HG03025 (cell line): ENCODE measurements around the gene PDP2.

Source experiments
- ATAC-seq: cut with Tn5 transposase; IDR thresholded peaks from one replicate; pipeline ENCODE4 v1.9.1; 2021; ENCODE audit warnings: mild to moderate bottlenecking, moderate library complexity; ENCODE audit not compliant: unreplicated experiment, low FRiP score

The PDP2 gene

DNA sequence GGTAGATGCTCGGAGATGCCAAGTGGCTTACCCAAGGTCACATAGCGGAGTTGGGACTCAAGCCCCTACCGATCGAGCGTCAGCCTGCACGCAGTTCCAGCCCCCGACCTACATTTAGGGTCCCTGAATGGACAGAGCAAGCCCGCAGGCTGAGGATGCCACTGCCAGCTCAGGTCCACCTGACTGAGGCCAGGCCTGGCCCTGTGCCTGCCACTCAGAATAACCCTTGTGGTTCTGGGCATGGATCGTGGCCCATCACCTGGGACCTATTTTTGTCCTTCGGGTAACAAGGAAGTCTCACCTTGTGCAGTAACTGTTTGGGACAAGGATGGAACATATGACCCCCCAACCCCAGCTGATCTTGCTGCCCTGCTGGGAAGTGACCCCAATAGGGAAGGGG is 21.3 kb downstream of the PDP2 start:
- no peak for ATAC-seq

DNA sequence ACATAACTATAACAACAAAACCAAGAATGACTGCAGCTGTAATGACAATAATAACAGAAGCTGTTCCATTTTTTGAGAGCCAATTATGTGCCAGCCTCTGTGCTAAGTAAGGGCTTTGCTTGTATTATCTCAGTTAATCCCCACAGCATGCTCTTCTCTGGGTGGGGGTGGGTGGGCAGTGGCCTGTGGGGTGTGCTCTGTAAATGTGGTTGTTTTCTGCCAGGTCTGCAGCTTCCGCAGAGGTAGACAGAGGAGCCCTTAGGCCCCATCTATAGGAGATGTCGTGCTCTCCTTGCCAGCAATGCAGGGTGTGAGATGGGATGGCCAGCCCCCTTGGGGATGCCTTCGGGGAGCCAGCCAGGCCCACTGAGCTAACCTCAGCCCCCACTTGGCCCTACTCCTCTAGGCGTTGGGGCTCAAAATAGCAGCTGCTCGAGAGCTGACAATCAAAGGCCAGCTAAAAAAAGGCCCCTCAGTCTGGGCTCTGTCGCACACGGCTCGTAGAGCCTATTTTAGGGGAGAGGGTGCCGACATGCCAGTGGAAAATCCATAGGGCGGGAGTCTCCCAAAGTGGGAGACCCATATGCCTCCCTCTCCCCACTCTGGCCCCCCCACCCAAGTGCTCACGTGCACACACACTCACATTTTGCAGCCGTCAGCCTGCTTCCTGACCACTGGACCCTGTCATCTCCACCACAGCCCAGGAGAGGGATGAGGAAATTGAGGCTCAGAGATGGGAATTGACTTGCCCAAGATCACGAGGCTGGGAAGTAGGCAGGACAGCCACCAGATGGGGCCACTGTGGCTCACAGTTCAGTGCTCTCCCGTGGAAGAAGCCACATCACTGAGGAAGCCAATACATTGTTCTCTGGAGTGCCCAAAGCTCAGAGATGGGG is 22.6 kb downstream of the PDP2 start:
- no peak for ATAC-seq

DNA sequence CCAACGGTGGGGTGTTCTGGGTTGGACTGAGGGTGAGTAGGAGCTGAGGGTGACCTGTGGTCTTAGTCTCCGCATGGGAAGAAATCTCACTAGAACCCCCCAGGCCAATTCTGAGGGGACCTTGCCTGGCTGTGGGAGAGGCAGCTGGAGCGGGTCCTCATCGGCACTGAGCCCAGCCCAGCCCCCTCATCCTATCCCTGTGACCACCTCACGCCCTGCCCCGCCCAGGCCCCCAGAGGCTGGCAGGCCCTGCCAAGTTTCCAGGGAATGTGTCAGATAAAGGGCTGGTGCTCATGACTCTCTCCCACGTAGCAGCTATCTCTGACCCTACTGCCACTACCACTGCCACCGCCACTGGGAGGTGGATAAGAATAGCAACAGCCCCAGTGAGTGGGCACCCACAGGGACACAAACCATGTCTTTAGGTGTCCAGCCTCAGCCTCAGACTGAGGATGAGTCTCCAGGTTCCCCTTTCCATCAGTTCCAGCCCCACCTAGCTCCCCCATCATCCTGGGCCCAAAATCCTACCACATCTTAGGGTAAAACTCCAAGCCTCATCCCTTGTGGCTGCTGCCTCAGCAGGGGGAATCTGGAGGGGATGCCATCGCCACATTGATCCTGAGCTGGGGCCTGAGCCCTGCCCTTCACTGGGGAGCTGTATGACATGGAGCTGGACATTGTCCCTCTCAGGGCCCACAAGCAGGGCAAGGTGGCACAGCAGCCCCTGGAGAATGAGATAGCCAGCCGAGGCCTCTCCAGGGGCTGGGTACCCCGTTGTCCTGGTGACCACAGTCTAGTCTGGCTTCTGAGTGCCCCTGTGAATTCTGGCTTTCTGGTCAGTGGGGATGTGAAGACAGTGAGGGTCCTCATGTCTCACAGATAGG is 23.5 kb downstream of the PDP2 start:
- no peak for ATAC-seq

DNA sequence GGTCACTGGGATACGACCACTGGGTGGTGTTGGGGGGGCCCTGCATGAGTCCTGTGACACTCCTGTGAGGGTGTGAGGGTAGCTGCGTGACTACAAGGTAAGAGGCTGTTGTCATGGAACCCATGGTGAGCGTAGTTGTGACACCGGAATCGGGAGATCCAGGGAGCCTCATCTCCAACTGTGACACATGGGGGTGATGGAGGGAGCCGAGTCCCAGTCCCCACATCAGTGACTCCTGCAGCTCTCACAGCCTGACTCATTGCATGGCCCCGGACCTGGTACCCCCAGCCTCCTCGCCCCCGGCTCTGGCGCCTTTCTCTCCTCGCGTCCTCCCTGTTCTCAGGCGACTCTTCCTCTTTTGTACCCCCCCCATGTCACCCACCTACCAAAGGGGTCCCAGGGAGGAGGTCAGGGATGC is 24.1 kb downstream of the PDP2 start:
- no peak for ATAC-seq

DNA sequence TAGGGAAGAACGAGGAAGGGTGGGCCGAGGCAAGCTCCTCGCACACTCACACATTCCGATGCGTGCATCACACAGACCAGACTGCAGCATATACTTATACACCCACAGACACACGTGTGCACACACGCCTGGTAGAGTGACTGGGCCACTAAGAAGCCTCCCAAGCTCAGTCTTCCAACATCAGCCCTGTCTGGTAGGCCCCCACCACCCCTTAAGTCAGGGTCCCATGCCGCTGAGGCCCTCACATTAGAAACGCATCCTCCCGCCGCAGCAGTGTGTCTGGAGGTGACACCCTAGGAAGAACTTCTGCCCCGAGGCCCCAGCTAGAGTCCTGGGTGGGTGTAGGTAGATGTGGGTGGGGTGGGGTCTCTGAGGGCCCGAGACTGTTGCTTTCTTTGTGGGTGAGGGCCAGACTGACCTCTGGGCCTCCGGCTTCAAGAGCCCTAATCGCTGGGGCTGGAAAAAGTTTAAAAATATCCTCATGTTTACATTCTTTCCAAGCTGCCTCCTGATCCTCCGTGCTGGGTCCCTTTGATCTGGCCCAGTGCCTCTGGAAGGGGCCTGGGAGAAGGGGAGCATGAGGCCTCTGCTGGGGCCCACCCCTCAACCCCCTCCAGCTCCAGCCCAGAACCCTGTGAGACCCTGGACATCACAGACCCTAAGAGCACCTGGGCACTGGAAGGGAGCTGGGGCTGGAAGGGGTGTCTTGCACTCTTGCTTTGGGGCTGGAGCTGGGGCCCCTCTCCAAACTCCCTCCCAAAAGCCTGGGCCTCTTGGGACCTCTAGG is 24.7 kb downstream of the PDP2 start:
- ATAC-seq = no peak

DNA sequence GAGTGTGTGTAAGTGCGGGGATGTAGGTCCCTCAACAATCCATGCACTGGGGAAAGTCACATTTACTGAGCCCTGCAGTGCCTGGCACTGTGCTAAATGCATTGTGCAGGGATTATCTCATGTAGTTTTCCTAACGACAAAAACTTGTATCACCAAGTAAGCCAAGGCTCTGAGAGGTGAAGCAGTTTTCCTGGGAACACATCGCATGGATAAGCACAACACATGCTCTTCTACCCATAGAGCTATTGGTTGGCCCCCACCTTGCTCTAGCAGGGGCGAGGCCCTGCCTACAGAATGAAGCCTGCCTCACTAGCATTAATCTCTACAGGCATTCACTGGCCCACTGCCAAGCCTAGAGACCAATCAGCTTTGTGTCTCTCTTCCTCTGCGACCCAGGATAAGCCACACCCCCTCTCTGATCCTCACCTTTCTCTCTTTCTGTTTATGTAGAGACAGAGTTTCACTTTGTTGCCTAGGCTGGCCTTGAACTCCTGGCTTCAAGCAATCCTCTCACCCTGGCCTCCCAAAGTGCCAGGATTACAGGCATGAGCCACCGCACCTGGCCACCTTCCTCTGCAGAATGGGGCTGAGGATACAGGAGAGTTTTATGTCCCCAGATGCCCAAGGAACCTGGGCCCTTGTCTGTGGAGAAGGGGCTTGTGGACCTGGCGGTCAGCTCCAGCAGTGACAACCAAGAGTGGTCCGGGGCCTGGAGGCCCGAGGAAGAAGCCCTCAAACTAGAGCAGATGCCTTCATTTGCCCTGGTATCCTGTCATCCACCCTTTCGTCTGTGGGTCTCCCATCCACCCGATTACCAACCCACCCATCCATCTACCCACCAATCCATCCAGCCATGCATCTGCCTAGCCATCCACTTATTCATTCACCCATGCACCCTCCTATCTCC is 25.6 kb downstream of the PDP2 start:
- ATAC-seq = no peak

DNA sequence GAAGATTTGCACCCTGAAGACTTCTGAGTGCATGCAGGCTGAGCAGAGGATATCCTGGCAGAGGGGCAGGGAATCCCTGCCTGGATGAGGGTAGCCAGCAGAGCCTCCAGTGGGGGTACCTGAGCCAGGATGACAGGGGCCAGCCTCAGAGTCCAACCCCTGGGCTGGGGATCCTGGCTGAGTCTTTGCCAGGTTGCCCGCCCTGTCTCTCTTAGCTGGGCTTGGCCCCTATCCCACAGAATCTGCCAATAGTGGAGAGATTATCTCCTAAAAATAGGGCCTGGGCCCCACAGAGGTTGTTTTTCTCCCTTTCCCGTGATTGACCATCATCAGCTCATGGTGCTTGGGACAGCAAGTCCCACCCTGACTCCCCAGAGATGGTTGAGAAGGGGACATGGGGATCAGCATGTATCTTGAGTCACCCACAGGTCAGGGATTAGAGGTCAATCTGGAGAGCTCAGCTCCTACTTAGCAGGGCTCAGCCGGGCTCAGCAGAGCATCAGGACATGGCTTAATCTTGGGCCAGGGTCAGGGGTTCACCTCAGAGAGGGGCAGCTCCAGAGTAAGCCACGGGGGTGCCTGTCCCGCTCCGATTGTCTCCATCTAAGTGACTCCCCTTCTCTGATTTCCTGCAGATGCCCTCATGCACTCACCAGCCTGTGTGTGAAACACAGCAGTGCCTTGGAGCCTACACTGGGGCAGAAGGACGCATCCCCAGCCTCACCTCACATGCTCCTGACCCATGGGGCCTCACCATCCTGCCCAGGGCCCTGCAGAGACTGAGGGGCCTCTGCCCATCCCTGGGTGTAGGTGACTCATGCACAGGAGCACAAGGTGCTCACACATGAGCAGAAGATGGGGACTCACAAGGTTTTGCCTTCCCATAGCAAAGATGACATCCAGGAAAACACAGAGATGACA is 26.9 kb downstream of the PDP2 start:
- no peak for ATAC-seq

DNA sequence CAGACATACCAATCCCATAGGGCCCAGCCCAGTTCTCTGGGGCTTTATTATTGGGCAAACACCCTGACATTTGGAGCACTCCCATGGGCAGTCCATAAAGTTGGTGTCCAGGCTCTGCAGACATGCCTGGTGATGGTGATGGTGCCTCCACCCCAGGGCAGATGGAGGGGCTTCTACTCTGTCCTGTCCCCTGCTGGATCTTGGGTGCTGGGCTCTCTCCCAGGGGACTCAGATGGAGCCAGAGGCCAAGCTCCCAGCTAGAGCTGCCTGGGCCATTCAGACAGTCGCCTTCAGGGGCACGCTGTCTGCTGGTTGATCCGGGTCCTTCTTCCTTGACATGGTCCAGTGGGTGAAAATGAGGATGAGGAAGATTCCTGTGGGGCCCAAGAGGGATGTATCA is 27.8 kb downstream of the PDP2 start:
- ATAC-seq = no peak

DNA sequence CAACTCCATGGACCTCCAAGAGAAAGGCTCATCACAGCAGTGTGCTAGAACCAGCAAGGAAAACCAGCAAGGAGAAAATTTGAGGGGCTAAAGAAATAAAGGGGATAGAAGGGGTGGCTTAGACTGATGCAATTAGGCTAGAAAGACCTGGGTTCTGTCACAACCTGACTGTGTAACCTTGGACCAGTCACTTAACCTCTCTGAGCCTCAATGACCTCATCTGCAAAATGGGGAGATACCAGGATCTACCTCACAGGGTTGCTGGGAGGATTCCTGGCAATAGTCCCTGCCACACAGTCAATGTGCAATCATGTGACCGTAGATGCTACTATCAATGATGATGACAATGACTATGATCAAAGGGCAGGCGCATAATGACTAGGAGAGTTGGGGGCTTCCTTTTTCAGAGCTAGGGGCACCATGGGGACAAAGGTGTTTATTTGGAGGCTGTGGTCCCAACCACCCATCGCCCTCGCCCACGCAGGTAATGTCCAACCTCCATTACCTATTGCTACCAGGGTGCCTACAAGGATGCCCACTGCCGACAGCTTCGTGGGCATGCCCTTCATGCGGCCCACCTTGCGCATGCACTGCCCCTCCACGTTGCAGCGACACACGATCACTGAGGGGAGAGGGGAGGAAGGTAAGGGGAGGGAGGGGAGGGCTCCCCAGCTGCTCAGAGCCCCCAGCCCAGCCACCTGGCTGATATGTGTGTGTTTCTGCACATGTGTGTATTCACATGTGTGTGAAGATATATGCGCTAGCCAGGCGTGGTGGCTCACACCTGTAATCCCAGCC is 28.6 kb downstream of the PDP2 start:
- ATAC-seq = no peak

DNA sequence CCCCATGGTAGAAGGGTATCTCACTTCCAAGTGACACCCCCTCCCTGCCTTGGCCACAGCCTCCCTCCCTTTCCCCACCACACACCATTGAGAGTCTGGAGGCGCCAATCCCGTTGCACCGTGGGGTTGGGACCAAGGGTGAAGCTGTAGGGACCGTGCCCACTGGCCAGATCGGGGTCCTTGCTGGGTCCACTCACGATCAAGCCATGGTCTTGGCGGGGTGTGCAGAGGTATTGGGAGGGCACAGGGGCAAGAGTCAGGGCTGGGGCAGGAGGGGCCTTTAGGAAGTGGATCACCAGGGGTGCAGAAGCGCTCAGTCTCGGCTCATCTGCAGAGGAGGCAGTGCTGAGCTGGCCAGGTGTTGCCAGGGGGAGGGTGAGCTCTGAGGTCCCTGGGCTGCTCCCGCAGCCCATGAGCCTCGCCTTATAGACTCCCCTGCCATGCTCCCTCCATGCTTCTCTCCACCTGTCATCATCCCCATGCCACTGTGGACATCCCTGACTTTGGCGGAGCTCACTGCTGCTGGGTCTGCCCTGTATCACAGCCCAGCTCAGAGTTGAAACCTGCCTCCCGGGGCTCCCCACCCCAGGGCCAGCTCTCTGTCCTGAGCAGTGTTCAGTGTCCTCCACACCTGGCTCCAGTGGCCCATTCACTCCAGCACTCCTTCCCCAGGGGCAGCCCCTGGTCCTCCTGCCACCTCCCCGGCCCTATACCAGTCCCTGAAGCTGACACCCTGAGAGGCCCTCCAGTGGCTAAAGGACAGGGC is 30.0 kb downstream of the PDP2 start:
- ATAC-seq = no peak

DNA sequence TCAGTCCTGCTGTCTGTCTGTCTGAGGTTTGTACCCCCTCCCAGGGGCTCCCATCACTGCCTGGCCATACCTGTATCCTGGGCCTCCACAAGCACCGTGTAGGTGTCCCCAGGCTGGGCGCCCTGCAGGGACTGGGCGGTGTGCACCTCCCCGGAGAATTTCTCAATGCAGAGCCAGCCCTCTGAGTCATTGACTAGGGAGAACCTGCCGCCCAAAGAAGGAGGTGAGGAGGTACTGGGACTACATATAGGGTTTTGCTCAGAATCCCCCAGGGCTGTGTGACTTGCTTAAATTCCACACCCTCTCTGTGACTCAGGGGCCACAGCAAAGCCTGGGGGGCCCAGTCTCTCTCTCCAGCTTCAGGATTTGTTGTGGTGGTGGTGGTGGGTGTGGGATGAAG is 30.8 kb downstream of the PDP2 start:
- no peak for ATAC-seq

DNA sequence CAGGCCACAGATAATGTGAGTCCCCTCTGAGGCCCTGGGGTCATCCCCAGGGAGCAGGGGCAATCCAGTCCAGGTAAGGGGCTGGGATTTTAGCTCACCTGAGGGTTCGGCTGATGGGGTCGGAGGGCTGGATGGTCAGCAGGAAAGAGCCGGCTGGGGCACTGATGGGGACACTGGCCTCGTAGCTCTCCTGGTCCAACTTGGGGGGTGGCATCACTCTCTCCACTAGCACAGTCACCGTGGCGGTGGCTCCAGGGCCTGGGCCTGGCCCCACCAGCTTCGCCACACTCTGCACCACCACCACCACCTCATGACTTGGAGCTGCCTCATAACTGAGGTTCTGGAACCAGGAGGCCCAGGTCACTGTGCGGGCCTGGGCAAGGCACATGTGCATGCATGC is 31.5 kb downstream of the PDP2 start:
- no peak for ATAC-seq

DNA sequence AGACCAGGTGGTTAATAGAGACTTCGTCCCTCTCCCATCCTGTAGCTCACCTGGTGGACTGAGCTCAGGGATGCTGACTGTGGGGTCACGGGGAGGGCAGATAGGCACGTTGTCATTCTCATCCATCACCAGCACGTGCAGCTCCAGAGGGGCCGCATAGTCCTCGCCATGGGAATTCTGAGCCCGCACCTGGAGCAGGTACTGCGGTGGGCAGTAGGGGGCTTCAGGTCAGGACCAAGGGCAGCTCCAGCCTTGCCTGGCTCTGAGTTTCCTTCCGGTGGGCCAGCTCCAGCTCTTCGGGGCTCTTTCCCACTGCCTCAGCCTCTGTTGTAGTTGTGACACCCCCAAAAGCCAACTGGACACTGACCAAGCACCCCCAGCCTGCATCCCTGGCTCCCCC is 32.8 kb downstream of the PDP2 start:
- ATAC-seq = no peak

DNA sequence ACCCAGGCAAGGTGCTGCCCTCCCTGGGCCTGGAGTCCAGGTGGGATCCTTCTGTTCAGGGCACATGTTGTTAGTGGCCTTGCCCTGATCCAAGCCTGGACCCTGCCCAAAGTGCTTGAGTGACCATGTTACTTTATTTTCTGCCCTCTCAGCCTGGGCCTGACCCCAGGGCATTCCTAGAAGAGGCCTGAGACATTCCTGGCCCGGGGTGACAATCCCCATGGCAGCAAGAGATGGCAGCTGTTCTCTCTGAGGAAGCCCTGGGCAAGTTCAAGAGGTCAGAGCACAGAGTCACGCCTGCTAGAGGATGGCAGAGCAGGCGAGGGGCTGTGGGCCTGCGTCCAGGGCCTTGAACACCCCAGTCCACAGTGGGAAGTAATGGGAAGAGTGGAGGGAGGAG is 33.4 kb downstream of the PDP2 start:
- no peak for ATAC-seq

DNA sequence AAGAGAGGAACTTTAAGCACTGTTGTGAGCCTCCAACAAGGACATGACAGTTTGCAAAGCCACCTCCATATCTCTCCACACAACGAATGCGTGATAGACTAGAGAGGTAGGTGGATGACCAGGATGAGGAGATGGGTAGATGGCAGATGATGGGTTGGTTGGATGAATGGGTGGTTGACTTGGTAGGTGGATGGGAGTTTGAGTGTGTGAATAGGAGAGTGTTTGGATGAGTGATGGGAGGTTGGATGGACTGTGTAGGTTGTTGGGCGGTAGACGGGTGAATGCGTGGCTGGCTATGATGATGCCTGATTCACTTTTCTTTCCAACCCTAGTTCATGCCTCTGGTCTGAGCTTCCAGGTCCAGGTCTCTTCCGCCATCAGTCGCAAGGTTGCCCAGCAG is 34.2 kb downstream of the PDP2 start:
- no peak for ATAC-seq

DNA sequence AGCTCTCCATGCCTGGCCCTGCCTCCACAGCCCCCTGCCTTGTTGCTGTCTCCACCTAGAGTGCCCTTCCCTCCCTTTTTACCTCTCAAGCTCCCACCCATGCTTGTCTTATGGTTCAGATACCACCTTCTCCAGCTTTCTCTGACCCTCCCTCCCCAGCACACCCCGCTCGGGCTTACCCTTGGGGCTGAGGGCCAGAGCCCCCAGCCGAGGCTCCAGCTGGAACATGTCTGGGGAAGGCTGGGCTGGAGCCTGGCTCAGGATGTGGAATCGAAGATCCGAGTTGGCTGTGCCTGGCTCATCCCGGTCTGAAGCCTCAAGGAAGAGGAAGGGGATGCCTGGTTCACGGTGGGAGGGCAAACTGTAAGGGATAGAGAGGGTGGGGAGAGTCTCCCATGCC is 34.7 kb downstream of the PDP2 start:
- ATAC-seq = no peak

DNA sequence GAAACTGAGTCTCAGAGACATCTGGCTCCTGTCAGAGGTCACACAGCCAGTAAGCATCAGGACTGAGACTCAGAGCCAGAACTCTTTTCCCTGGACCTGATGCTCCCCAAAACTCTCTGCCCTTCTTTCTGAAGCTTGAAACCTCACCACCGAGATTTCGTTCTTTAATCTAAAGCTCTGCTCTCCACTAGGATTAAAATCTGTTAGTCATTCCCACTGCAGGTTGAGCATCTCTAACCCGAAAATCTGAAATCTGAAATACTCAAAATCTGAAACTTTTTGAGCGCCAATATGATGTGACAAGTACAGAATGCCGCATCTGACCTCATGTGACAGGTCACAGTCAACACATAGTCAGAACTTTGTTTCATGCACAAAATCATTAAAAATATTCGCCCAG is 36.2 kb downstream of the PDP2 start:
- ATAC-seq = no peak
